ENCODE data around the gene SEC14L1. TPM values are rescaled to one million over a fixed set of nuclear protein-coding genes. Genes with fewer than 3 reads are reported as not detected.

The SEC14L1 gene
- polyA plus RNA-seq, 4 donors: 83.3 to 103 (median 92.6) TPM

DNA sequence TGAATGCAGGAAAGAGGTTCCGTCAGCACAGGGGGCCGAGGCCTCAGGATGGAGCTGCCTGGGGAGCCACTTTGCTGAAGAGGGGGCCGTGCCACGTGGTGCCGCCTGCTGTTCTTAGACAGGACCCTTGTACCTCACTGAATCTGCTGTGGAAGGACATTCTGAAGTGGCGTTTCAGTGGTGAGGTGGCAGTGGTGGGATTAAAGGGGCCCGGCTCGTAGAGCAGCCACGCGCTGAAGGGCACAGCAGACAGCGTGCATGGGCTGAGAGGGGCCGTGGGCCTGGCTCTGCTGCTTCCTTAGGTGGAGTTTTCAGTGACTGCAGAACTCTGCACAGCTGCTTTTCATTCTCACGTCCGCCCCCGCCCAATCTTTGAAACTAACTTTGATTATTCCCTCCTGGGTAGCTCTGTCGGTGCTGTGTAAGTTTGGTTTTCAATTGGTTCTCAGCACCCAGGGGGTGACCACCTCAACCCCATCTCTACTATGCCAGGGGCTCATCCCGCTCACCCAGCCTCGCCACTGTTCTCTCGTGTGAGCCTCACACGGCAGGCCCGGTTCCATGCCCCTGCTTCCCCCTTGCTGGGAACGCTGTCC lies 70.3 kb downstream of the SEC14L1 start:
- no peak for DNase-seq (ENCODE audit: low read depth in 4 of 4, low spot score in 2 of 4)

DNA sequence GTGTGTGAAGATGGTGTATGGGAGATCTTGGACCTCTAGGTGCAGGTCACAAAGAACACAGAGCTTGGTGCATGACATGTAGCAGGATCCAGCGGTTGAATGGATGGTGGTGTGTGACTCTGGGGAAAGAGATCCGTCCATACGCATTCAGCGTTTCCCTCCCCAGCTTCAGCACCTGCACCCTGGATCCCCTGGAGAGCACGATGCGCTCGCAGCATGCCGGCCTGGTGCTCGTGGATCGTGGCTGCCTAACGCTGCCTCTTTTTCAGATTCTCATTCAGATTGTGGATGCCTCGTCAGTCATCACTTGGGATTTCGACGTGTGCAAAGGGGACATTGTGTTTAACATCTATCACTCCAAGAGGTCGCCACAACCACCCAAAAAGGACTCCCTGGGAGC lies 70.9 kb downstream of the SEC14L1 start:
- no peak for DNase-seq (ENCODE audit: low read depth in 4 of 4, low spot score in 2 of 4)

DNA sequence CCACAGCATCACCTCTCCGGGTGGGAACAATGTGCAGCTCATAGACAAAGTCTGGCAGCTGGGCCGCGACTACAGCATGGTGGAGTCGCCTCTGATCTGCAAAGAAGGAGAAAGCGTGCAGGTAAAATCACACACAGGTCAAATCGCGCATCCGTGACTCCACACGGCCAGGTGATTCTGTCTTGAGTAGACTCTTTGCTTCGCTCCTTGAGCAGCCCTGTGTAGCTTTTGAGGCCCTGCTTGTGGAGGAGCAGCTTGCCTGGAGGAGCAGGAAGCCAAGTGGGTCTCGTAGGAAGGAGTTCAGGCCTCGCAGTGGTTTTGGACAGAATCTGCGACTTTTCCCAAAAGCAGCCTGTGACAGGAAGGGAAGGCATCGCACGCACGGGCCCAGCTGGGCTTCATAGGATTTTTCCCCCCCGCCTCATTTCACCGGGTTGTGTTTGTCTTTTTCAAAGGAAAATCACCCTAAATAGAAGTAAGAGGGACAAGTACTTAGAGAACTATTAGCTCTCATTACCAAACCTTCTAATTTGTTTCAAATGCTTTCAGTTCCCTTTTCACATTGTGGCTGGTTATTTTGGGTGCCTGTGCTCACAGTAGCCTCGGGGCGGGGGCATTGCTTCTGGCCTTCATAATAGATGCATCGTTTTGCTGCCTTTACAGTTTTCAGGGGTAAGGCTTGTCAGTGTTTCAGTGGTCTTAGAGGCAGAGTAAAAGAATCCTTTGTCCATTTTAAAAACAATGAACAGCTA lies 71.5 kb downstream of the SEC14L1 start:
- DNase-seq (ENCODE audit: low read depth in 4 of 4, low spot score in 2 of 4): no peak

DNA sequence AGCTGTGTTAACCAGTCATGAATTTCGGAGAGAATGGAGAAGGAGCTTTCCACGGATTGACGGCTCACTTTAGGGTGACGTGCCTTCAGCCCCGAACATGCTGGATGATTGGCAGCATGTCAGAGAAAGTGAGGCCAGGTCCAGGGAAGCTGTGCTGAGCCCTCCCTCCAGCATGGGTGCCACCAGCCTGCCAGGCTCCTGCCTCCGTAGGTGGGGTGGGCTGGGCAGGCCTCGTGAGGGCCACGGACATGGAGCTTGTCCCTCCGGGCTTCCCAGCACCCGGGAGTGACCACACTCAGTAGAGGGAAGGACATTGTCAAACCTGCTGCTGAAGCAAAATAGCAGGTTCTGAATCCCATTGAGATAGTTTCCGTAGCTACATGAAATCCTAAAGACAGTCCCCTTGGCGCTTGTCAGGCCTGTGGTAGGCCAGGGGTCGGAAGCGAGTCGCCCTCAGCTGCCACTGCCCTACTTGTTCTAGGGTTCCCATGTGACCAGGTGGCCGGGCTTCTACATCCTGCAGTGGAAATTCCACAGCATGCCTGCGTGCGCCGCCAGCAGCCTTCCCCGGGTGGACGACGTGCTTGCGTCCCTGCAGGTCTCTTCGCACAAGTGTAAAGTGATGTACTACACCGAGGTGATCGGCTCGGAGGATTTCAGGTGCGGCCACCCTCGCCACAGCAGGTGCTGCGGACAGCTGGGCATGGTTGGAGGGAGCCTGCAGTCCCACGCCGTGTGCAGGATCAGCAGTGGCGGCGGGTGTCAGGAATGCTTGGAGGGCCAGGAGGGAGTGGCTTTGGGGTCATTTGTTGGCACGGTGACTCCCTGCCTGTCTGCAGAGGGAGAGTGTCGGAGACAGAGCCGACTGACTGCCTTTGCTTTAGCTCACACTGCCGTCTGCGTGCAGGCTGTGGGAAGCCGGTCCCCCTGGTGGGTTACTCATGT lies 72.3 kb downstream of the SEC14L1 start:
- no peak for DNase-seq (ENCODE audit: low read depth in 4 of 4, low spot score in 2 of 4)

GRCh38 chr17:77213778-77214132 lies 73.0 kb downstream of the SEC14L1 start:
- DNase-seq (ENCODE audit: low read depth in 4 of 4, low spot score in 2 of 4): no peak

DNA sequence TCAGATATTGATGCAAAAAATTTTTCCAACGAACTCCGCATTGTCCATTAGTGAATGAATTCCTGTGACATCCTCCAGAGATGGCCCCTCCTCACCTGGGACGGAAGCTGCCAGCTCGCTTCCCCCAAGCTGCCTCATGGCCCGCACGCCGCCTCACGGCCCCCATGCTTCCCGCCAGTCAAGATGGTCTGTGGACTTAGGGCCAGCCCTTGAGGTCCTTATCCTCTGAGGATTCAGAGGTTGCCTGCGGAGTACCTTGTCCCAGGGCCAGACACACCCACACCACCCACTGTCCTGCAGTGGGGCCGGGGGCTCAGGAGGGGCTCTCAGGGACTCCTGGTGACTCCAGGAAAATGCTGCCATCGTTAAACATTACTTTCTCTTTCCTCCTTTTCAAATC lies 73.6 kb downstream of the SEC14L1 start:
- DNase-seq (ENCODE audit: low read depth in 4 of 4, low spot score in 2 of 4): no peak

DNA sequence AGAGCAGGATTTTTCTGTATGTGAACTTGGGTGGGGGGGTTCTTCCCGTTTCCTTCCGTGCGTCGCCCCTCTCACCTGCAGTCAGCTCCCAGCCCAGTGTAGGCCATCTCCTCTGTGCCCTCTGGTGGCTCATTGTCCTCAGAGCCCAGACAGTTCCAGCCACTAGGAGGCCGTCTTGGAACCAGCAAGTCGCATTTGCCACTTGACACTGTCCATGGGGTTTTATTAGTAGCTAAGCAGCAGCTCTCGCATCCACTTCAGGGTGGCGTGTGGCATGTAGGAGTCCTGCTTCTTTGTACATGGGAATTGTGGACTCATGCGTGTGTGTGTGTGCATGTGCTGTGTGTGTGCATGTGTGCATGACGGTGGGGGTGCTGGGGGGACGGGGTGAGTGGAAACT lies 74.0 kb downstream of the SEC14L1 start:
- DNase-seq (ENCODE audit: low read depth in 4 of 4, low spot score in 2 of 4): no peak

GRCh38 chr17:77215281-77215680 lies 74.5 kb downstream of the SEC14L1 start:
- no peak for DNase-seq (ENCODE audit: low read depth in 4 of 4, low spot score in 2 of 4)

- DNase-seq (ENCODE audit: low read depth in 4 of 4, low spot score in 2 of 4): no peak
Observed at GRCh38 chr17:77216486-77216885, 75.7 kb downstream of the SEC14L1 start.

DNA sequence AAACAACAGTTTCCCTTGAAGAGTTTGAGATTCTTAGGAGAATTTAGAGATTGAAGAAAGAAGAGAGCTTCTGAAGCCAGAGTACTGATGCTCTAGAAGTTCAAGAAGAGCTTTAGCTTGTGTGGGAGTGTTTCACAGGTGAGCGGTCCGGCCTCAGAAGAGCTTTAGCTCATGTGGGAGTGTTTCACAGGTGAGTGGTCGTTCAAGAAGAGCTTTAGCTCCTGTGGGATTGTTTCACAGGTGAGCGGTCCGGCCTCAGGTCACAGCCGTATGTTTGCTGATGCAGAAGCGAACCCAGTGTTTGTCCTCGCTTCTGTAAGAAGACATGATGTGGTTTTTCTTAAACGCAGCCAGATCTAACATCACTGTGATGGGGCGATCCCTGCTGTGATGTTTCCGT lies 76.4 kb downstream of the SEC14L1 start:
- DNase-seq (ENCODE audit: low read depth in 4 of 4, low spot score in 2 of 4): no peak

DNA sequence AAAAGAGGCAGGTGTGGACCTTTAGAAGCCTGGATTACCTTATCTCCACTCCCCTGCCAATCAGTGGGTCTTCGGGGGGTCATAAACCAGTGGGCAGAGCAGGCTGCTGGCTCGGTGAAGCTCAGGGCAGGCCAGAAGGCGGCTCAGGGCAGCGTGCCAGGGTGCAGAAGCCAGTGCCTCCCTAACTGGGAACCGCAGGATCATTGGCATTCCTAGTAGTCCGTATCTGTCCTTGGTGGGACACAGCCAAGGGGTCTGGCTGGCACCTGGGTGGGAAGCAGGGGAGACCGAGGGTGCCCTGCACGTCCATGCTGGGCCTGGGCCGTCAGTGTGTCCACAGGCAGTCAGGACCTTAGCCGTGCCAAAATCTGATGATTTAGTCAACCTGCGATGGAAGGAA lies 76.8 kb downstream of the SEC14L1 start:
- DNase-seq (ENCODE audit: low read depth in 4 of 4, low spot score in 2 of 4): no peak

- no peak for DNase-seq (ENCODE audit: low read depth in 4 of 4, low spot score in 2 of 4)
Observed at GRCh38 chr17:77218902-77219301, 78.1 kb downstream of the SEC14L1 start.

DNA sequence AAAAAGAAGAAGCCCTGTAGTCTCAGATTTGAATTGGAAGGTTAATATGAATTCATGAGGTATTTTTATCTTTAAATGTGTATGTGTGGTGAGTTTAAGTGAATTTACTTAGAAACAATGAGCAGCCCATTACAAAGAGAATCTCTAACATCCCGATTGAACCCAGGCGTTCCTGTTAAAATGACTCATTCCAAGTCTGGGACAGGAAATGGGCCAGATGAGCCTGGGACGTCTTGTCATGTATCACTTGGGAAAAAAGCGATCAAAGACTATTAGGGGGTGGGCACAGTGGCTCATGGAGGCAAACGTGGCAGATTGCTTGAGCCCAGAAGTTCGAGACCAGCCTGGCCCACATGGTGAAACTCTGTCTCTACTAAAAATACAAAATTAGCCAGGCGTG lies 81.6 kb downstream of the SEC14L1 start:
- no peak for DNase-seq (ENCODE audit: low read depth in 4 of 4, low spot score in 2 of 4)

DNA sequence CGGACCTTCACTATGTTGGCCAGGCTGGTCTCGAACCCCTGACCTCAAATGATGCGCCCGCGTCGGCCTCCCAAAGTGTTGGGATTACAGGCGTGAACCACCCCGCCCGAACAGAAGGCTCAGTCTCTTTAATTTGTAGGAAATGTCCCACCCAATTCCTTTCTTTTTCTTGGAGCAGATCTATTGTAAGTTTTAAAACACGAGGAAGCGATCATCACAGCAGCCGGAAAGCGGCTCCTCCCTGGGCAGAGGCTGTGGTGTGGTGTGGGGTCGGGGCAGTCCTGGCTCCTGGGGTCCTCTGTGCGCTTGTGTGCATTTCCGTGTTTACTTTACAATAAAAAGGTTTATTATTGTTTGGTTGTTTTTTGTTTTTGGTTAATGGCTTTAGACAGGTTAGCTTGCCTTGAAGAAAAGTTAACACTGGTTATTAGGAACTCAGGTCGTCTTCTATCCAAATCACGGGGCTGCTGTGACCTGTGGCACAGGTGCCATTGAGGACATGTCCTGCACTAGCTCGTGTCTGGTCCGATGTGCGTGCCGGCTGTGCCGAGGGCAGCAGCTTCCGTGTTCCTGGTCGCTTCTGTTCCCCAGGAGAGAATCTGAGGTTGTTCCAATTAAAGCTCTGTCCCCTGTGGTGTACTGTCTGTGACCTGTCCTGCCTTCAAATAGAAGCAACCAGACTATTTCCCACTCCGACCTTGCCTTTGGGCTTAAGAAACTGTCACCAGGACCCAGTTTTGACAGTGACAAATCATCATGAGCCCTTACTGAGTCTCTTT lies 83.1 kb downstream of the SEC14L1 start:
- DNase-seq (ENCODE audit: low read depth in 4 of 4, low spot score in 2 of 4): no peak

DNA sequence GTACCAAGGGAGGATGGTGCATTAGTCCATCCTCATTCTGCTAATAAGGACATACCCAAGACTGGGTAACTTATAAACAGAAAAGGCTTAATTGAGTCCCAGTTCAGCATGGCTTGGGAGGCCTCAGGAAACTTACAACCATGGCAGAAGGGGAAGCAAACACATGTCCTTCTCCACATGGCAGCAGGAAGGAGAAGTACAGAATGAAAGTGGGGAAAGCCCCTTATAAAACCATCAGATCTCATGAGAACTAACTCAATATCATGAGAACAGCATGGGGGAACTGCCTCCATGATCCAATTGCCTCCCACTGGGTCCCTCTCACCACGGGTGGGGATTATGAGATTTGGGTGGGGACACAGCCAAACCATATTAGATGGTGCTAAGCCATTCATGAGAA lies 84.5 kb downstream of the SEC14L1 start:
- no peak for DNase-seq (ENCODE audit: low read depth in 4 of 4, low spot score in 2 of 4)

- DNase-seq (ENCODE audit: low read depth in 4 of 4, low spot score in 2 of 4): no peak
Observed at GRCh38 chr17:77227461-77228240, 86.9 kb downstream of the SEC14L1 start.

GRCh38 chr17:77228241-77228752 lies 87.5 kb downstream of the SEC14L1 start:
- no peak for DNase-seq (ENCODE audit: low read depth in 4 of 4, low spot score in 2 of 4)

DNA sequence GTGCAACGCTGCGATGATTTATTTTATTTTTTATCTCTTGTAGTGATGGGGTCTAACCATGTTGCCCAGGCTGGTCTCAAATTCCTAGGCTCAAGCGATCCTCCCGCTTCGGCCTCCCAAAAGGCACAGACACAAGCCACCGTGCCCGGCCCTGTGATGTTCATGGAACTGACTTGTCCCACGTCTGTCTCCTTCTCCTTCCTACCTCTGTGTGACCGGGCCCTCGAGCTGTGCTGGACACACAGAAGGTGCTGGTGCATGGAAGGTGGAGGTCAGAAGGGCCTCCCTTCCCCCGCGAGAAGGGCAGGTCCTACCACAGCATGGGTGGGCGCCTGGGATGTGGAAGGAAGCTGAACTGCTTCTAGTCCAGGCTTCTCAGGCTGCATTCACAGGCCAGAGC lies 88.0 kb downstream of the SEC14L1 start:
- no peak for DNase-seq (ENCODE audit: low read depth in 4 of 4, low spot score in 2 of 4)

DNA sequence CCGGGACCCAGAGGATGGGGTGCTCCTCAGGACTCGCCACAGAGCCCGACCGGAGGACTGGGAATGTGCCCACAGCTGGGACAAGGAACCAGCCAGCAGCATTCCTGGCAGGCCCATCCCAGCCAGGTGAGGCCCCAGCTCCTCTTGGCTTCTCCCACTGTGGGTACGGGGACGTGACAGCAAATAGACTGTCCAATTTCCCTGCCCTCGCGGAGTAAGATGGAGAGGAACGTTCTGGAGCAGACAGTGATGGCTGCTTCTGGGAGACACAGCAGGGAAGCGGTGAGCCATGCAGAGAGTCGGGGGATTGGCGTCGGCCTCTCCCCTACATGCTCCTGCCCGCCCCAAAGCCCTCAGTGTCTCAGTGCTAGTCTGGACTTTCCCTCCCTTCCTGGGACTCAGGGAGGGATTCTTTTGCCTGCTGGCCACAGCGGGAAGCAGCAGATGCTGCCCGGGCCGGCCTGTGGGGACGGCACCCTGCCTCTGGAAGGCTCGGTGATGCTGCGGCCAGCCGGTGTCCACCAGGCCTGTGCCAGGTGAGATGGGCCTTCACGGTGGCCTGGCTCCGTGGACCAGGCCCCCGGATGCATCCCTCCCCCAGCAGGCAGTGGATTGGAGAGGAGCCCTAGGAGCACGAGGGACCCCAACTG lies 89.1 kb downstream of the SEC14L1 start:
- no peak for DNase-seq (ENCODE audit: low read depth in 4 of 4, low spot score in 2 of 4)
